SH-SY5Y (cell line): ENCODE measurements around the gene GTPBP2.

Experiments
- GATA2 ChIP-seq: IDR thresholded peaks from 2 replicates; pipeline ENCODE4 v1.6.1; 2011; ENCODE audit warnings: mild to moderate bottlenecking, low read depth, low read length
- GATA3 ChIP-seq: IDR thresholded peaks from 2 replicates; pipeline ENCODE4 v1.6.1; 2011; ENCODE audit warnings: low read depth, mild to moderate bottlenecking, low read length, moderate library complexity

DNA sequence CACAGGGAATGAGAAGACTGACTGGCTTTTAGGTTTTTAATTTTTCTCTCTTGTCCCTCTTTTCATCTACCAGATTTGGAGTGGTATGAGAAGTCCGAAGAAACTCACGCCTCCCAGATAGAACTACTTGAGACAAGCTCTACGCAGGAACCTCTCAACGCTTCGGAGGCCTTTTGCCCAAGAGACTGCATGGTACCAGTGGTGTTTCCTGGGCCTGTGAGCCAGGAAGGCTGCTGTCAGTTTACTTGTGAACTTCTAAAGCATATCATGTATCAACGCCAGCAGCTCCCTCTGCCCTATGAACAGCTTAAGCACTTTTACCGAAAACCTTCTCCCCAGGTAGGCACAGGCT, 7.2 kb upstream of the GTPBP2 start:
- TF ChIP-seq GATA2, result no peak
- TF ChIP-seq GATA3, result no peak
